Stimulated activated naive CD8-positive, alpha-beta T cell treated with anti-CD3 and anti-CD28 coated beads, Interleukin-15, Interleukin-2, amounts not matched to agents 100 U/mL and 50 U/mL, for 24 hours (primary cell): Measurements from ENCODE around the gene LTC4S.
"Not testable (repeated sequence)": the region's sequence is repeated elsewhere in the genome, so short reads cannot be mapped to it uniquely, and the experiment has no call there.

Experiments used
- ATAC-seq: fragments of 150-1000 bp; cut with Tn5 transposase; one replicate; pipeline ENCODE4 v1.10.0; 2021
- DNase-seq: peaks from one replicate; pipeline ENCODE4 v3.0.0; 2021

Gene LTC4S

GRCh38 chr5:179793468-179794139 lies at the start of gene LTC4S:
TSS of gene LTC4S (plus strand) at chr5:179793986. CDS start at chr5:179794081, 95 bp downstream.
- DNase-seq (peak; percentile 55), ATAC-seq (peak; percentile 21)

- ATAC-seq, DNase-seq: not testable (repeated sequence)
These were observed 49.7 kb upstream of the LTC4S start for GRCh38 chr5:179744106-179744505.

- no peak for ATAC-seq
These were observed 46.9 kb upstream of the LTC4S start for GRCh38 chr5:179746872-179747271.

GRCh38 chr5:179747811-179748210 lies 46.0 kb upstream of the LTC4S start:
- DNase-seq: no peak
- no peak for ATAC-seq

More at GRCh38 chr5:179746872-179747271, 46.9 kb upstream of the LTC4S start:
- DNase-seq: no peak

GRCh38 chr5:179749857-179750508 lies 43.8 kb upstream of the LTC4S start:
- no peak for DNase-seq
- no peak for ATAC-seq

- no peak for DNase-seq
- ATAC-seq: no peak
These were observed 39.8 kb upstream of the LTC4S start for GRCh38 chr5:179753971-179754370.

- no peak for ATAC-seq
- no peak for DNase-seq
These were observed 38.8 kb upstream of the LTC4S start for GRCh38 chr5:179755022-179755421.

GRCh38 chr5:179758955-179759354 lies 34.8 kb upstream of the LTC4S start:
- ATAC-seq (no peak), DNase-seq (no peak)

- peak; percentile 77 for ATAC-seq
- DNase-seq: peak; percentile 10
These were observed 33.9 kb upstream of the LTC4S start for GRCh38 chr5:179759581-179760551.

GRCh38 chr5:179762079-179762780 lies 31.6 kb upstream of the LTC4S start:
- ATAC-seq (no peak), DNase-seq (no peak)

GRCh38 chr5:179762781-179763176 lies 31.0 kb upstream of the LTC4S start:
- DNase-seq: no peak

GRCh38 chr5:179763215-179763945 lies 30.4 kb upstream of the LTC4S start:
- DNase-seq (peak; percentile 40), ATAC-seq (peak; percentile 46)

More at GRCh38 chr5:179762781-179763176, 31.0 kb upstream of the LTC4S start:
- no peak for ATAC-seq

GRCh38 chr5:179764056-179764455 lies 29.7 kb upstream of the LTC4S start:
- no peak for DNase-seq
- ATAC-seq: no peak

- ATAC-seq (no peak), DNase-seq (no peak)
These were observed 28.4 kb upstream of the LTC4S start for GRCh38 chr5:179765400-179765799.

GRCh38 chr5:179766021-179766725 lies 27.6 kb upstream of the LTC4S start:
- ATAC-seq: no peak

GRCh38 chr5:179766726-179767455 lies 26.9 kb upstream of the LTC4S start:
- DNase-seq (no peak), ATAC-seq (no peak)

More at GRCh38 chr5:179766021-179766725, 27.6 kb upstream of the LTC4S start:
- DNase-seq: no peak

- ATAC-seq (no peak), DNase-seq (no peak)
These were observed 26.2 kb upstream of the LTC4S start for GRCh38 chr5:179767496-179768100.

- DNase-seq (no peak), ATAC-seq (peak; percentile 70)
These were observed 25.3 kb upstream of the LTC4S start for GRCh38 chr5:179768326-179769085.

- DNase-seq: no peak
- no peak for ATAC-seq
These were observed 24.5 kb upstream of the LTC4S start for GRCh38 chr5:179769271-179769670.
